ENCODE results near the gene SELENOS.

Gene SELENOS

GRCh38 chr15:101276501-101277037, 716 bp downstream of the SELENOS start:
- DNase-seq (ENCODE audit: low read depth in 2 of 2) = no peak

GRCh38 chr15:101275018-101275417, 2.3 kb downstream of the SELENOS start:
- no peak for DNase-seq (ENCODE audit: low read depth in 2 of 2)

GRCh38 chr15:101273534-101273933, 3.8 kb downstream of the SELENOS start:
- DNase-seq (ENCODE audit: low read depth in 2 of 2) = no peak

GRCh38 chr15:101272584-101272983, 4.7 kb downstream of the SELENOS start:
- DNase-seq (ENCODE audit: low read depth in 2 of 2) = no peak

GRCh38 chr15:101269479-101270223, 7.6 kb downstream of the SELENOS start:
- no peak for DNase-seq (ENCODE audit: low read depth in 2 of 2)

- DNase-seq (ENCODE audit: low read depth in 2 of 2) = no peak
Measured at GRCh38 chr15:101267320-101268104, 9.8 kb downstream of the SELENOS start.

GRCh38 chr15:101266787-101267186, 10.5 kb downstream of the SELENOS start:
- no peak for DNase-seq (ENCODE audit: low read depth in 2 of 2)

GRCh38 chr15:101266034-101266433, 11.3 kb downstream of the SELENOS start:
- no peak for DNase-seq (ENCODE audit: low read depth in 2 of 2)

- no peak for DNase-seq (ENCODE audit: low read depth in 2 of 2)
Measured at GRCh38 chr15:101264911-101265641, 12.2 kb downstream of the SELENOS start.

- DNase-seq (ENCODE audit: low read depth in 2 of 2) = no peak
Measured at GRCh38 chr15:101264011-101264410, 13.3 kb downstream of the SELENOS start.

GRCh38 chr15:101262551-101262950, 14.7 kb downstream of the SELENOS start:
- DNase-seq (ENCODE audit: low read depth in 2 of 2) = no peak

- peak in 1 of 2 donors; percentile 30 for DNase-seq (ENCODE audit: low read depth in 2 of 2)
Measured at GRCh38 chr15:101258238-101259144, 18.8 kb downstream of the SELENOS start.

- no peak for DNase-seq (ENCODE audit: low read depth in 2 of 2)
Measured at GRCh38 chr15:101256757-101257156, 20.5 kb downstream of the SELENOS start.

- DNase-seq (ENCODE audit: low read depth in 2 of 2) = no peak
Measured at GRCh38 chr15:101255615-101256241, 21.6 kb downstream of the SELENOS start.

GRCh38 chr15:101255051-101255395, 22.3 kb downstream of the SELENOS start:
- no peak for DNase-seq (ENCODE audit: low read depth in 2 of 2)

GRCh38 chr15:101254157-101255050, 22.9 kb downstream of the SELENOS start:
- DNase-seq (ENCODE audit: low read depth in 2 of 2) = no peak

- no peak for DNase-seq (ENCODE audit: low read depth in 2 of 2)
Measured at GRCh38 chr15:101252836-101253235, 24.4 kb downstream of the SELENOS start.

- DNase-seq (ENCODE audit: low read depth in 2 of 2) = peak; percentile 60 to 63
Measured at GRCh38 chr15:101251830-101252820, 25.2 kb downstream of the SELENOS start, which contains the start of gene CHSY1. TSS of gene CHSY1 (minus strand) at chr15:101252048. CDS start at chr15:101251456, 592 bp downstream.
